Rectal smooth muscle tissue (tissue), 1 donor: Measurements from ENCODE around the gene CD300LB.
"Not testable (repeated sequence)": the region's sequence is repeated elsewhere in the genome, so short reads cannot be mapped to it uniquely, and the experiment has no call there.

Source experiments
- H3K27ac ChIP-seq: one replicate; pipeline ENCODE4 v1.7.0; 2013; ENCODE audit warnings: low read depth, low read length, inconsistent platforms
- H3K27me3 ChIP-seq: one replicate; pipeline ENCODE4 v1.7.0; 2013; ENCODE audit warnings: low read length; ENCODE audit not compliant: control insufficient read depth, insufficient read depth
- H3K36me3 ChIP-seq: one replicate; pipeline ENCODE4 v1.7.0; 2013; ENCODE audit warnings: low read length; ENCODE audit not compliant: control insufficient read depth, insufficient read depth
- H3K4me1 ChIP-seq: one replicate; pipeline ENCODE4 v1.7.0; 2013; ENCODE audit warnings: low read length; ENCODE audit not compliant: control insufficient read depth, insufficient read depth
- H3K4me3 ChIP-seq: one replicate; pipeline ENCODE4 v1.7.0; 2013; ENCODE audit warnings: low read length
- H3K9ac ChIP-seq: one replicate; pipeline ENCODE4 v1.7.0; 2013; ENCODE audit warnings: low read length

CD300LB gene

GRCh38 chr17:74520016-74520434, 11.2 kb downstream of the CD300LB start:
- Histone ChIP-seq H3K27me3 (no peaks in the 10 kb centered on the region), H3K4me3 (no peak overlapping the region), H3K27ac (no peak overlapping the region), H3K36me3 (no peaks in the 10 kb centered on the region), H3K4me1 (no peaks in the 10 kb centered on the region), H3K9ac (no peak overlapping the region)

GRCh38 chr17:74518413-74518981, 12.8 kb downstream of the CD300LB start:
- H3K27ac ChIP-seq, H3K4me1 ChIP-seq, H3K36me3 ChIP-seq, H3K9ac ChIP-seq, H3K27me3 ChIP-seq, H3K4me3 ChIP-seq: not testable (repeated sequence)

- no peak overlapping the region for H3K9ac ChIP-seq
- no peak overlapping the region for H3K27ac ChIP-seq
- no peaks in the 10 kb centered on the region for H3K36me3 ChIP-seq
- H3K27me3 ChIP-seq: no peaks in the 10 kb centered on the region
- H3K4me1 ChIP-seq: no peaks in the 10 kb centered on the region
- no peak overlapping the region for H3K4me3 ChIP-seq
These were observed 14.5 kb downstream of the CD300LB start for GRCh38 chr17:74516561-74517328.

- Histone ChIP-seq H3K9ac (no peak overlapping the region), H3K27me3 (no peaks in the 10 kb centered on the region), H3K27ac (no peak overlapping the region), H3K4me3 (no peak overlapping the region), H3K36me3 (no peaks in the 10 kb centered on the region), H3K4me1 (no peaks in the 10 kb centered on the region)
These were observed 15.3 kb downstream of the CD300LB start for GRCh38 chr17:74515941-74516340.

GRCh38 chr17:74514632-74515334, 16.5 kb downstream of the CD300LB start:
- Histone ChIP-seq H3K36me3 (no peaks in the 10 kb centered on the region), H3K27ac (no peak overlapping the region), H3K9ac (no peak overlapping the region), H3K4me1 (no peaks in the 10 kb centered on the region), H3K4me3 (no peak overlapping the region), H3K27me3 (no peaks in the 10 kb centered on the region)

- Histone ChIP-seq H3K36me3 (no peaks in the 10 kb centered on the region), H3K9ac (no peak overlapping the region), H3K4me1 (no peaks in the 10 kb centered on the region), H3K27me3 (no peaks in the 10 kb centered on the region), H3K4me3 (no peak overlapping the region), H3K27ac (no peak overlapping the region)
These were observed 17.2 kb downstream of the CD300LB start for GRCh38 chr17:74513987-74514631.

GRCh38 chr17:74512624-74513091, 18.6 kb downstream of the CD300LB start:
- Histone ChIP-seq H3K27ac (no peak overlapping the region), H3K36me3 (no peaks in the 10 kb centered on the region), H3K4me1 (no peaks in the 10 kb centered on the region)

GRCh38 chr17:74512036-74512435, 19.2 kb downstream of the CD300LB start:
- no peaks in the 10 kb centered on the region for H3K36me3 ChIP-seq
- no peak overlapping the region for H3K9ac ChIP-seq
- H3K4me1 ChIP-seq: no peaks in the 10 kb centered on the region
- no peak overlapping the region for H3K27ac ChIP-seq
- no peaks in the 10 kb centered on the region for H3K27me3 ChIP-seq
- H3K4me3 ChIP-seq: no peak overlapping the region

More at GRCh38 chr17:74512624-74513091, 18.6 kb downstream of the CD300LB start:
- no peak overlapping the region for H3K9ac ChIP-seq
- no peak overlapping the region for H3K4me3 ChIP-seq
- H3K27me3 ChIP-seq: no peaks in the 10 kb centered on the region

GRCh38 chr17:74508156-74508555, 23.1 kb downstream of the CD300LB start:
- Histone ChIP-seq H3K9ac (no peak overlapping the region), H3K27me3 (no peaks in the 10 kb centered on the region), H3K36me3 (no peaks in the 10 kb centered on the region), H3K4me3 (no peak overlapping the region), H3K27ac (no peak overlapping the region), H3K4me1 (no peaks in the 10 kb centered on the region)

- not testable (repeated sequence) for H3K36me3 ChIP-seq, H3K4me3 ChIP-seq, H3K27me3 ChIP-seq, H3K27ac ChIP-seq, H3K4me1 ChIP-seq, H3K9ac ChIP-seq
These were observed 27.3 kb downstream of the CD300LB start for GRCh38 chr17:74503949-74504348.

GRCh38 chr17:74502861-74503260, 28.4 kb downstream of the CD300LB start:
- no peak overlapping the region for H3K4me3 ChIP-seq
- no peaks in the 10 kb centered on the region for H3K27me3 ChIP-seq
- H3K9ac ChIP-seq: no peak overlapping the region
- H3K36me3 ChIP-seq: no peaks in the 10 kb centered on the region
- H3K27ac ChIP-seq: no peak overlapping the region
- no peaks in the 10 kb centered on the region for H3K4me1 ChIP-seq

- no peaks in the 10 kb centered on the region for H3K27me3 ChIP-seq
- no peak overlapping the region for H3K27ac ChIP-seq
- no peak overlapping the region for H3K4me3 ChIP-seq
- no peaks in the 10 kb centered on the region for H3K4me1 ChIP-seq
- no peak overlapping the region for H3K9ac ChIP-seq
- no peaks in the 10 kb centered on the region for H3K36me3 ChIP-seq
These were observed 31.3 kb downstream of the CD300LB start for GRCh38 chr17:74499992-74500391.
